Caco-2 (cell line): ENCODE data around the gene TCF23. TPM values are rescaled to one million over a fixed set of nuclear protein-coding genes. Genes with fewer than 3 reads are reported as not detected.

Experiments used
- BruUV-seq: library from RNA; stranded (reverse); fragments of 400-500 nt; replicated peaks from 2 replicates; lab custom pipeline; 2021; lab: Mats Ljungman, UMichigan
- CTCF ChIA-PET: fragments of 300-600 bp; sonication (Branson Sonifier 250); formaldehyde crosslinking; loops from one replicate; lab custom pipeline; 2022; ENCODE audit warnings: antibody characterized with exemption; lab: Charles Lee
- POLR2A ChIA-PET: fragments of 300-600 bp; sonication (Branson Sonifier 250); formaldehyde crosslinking; loops from one replicate; lab custom pipeline; 2022; ENCODE audit warnings: antibody characterized with exemption; lab: Charles Lee
- DNase-seq, 2 experiments: peaks; one replicate each; pipeline versions ENCODE4 v3.0.0 to v3.0.0-alpha.2; 2020 to 2022
- H3K27me3 ChIP-seq: replicated peaks from 2 replicates; pipeline ENCODE4 v1.6.0; 2011; ENCODE audit warnings: low read length; ENCODE audit not compliant: control insufficient read depth, insufficient read depth
- H3K36me3 ChIP-seq: 2 replicates; pipeline ENCODE4 v1.5.1; 2011; ENCODE audit warnings: low read length; ENCODE audit not compliant: control insufficient read depth, insufficient read depth
- H3K4me1 ChIP-seq: fragments of 250-450 bp; sonication (Bioruptor Pico); 2 replicates; pipeline ENCODE4 v1.5.1; 2020; ENCODE audit warnings: mild to moderate bottlenecking
- H3K4me3 ChIP-seq: 2 replicates; pipeline ENCODE4 v1.5.1; 2011; ENCODE audit warnings: low read depth, mild to moderate bottlenecking, control low read depth, low read length
- H3K9me3 ChIP-seq: fragments of 250-450 bp; sonication (Bioruptor Pico); 2 replicates; pipeline ENCODE4 v1.5.1; 2020; ENCODE audit warnings: mild to moderate bottlenecking, moderate library complexity
- H3K27ac Mint-ChIP-seq: one replicate; pipeline ENCODE4 v1.8.0; 2022; ENCODE audit warnings: mixed read lengths; ENCODE audit not compliant: unreplicated experiment
- H3K27me3 Mint-ChIP-seq: one replicate; pipeline ENCODE4 v1.8.0; 2022; ENCODE audit warnings: mixed read lengths; ENCODE audit not compliant: insufficient read depth, unreplicated experiment
- H3K36me3 Mint-ChIP-seq: one replicate; pipeline ENCODE4 v1.8.0; 2022; ENCODE audit warnings: mild to moderate bottlenecking, mixed read lengths; ENCODE audit not compliant: insufficient read depth, unreplicated experiment
- H3K4me1 Mint-ChIP-seq: one replicate; pipeline ENCODE4 v1.8.0; 2022; ENCODE audit warnings: low read depth, mixed read lengths; ENCODE audit not compliant: unreplicated experiment
- H3K4me3 Mint-ChIP-seq: one replicate; pipeline ENCODE4 v1.8.0; 2022; ENCODE audit warnings: mild to moderate bottlenecking, moderate library complexity, mixed read lengths; ENCODE audit not compliant: unreplicated experiment
- H3K9me3 Mint-ChIP-seq: one replicate; pipeline ENCODE4 v1.8.0; 2022; ENCODE audit warnings: mixed read lengths; ENCODE audit not compliant: unreplicated experiment
- intact Hi-C: fragments of 100-400 bp; cut with micrococcal nuclease; formaldehyde crosslinking; loops from one replicate; pipeline ENCODE4 v1.10.0; 2022; ENCODE audit not compliant: unreplicated experiment
- total RNA-seq: library from RNA; stranded (reverse); gene quantifications from 2 replicates; pipeline ENCODE4 v1.2.3, GENCODE V29; 2022
- TF ChIP-seq, protein P1 (sequence below), 2 experiments: fragments of 200-600 bp in 1 of 2; IDR thresholded peaks; 1 replicate in 1 of 2; 2 replicates in 1 of 2; pipeline versions ENCODE4 v1.5.1 to v1.8.0; 2011 to 2022; ENCODE audit warnings: antibody characterized with exemption in 1 of 2, control low read depth in 1 of 2, inconsistent platforms in 1 of 2, low read depth in 1 of 2, low read length in 1 of 2, mild to moderate bottlenecking in 1 of 2, moderate library complexity in 1 of 2; ENCODE audit not compliant: insufficient read depth in 1 of 2, severe bottlenecking in 1 of 2, unreplicated experiment in 1 of 2

The TCF23 gene
- total RNA-seq, 1 experiment from 2014 or later: not detected

DNA sequence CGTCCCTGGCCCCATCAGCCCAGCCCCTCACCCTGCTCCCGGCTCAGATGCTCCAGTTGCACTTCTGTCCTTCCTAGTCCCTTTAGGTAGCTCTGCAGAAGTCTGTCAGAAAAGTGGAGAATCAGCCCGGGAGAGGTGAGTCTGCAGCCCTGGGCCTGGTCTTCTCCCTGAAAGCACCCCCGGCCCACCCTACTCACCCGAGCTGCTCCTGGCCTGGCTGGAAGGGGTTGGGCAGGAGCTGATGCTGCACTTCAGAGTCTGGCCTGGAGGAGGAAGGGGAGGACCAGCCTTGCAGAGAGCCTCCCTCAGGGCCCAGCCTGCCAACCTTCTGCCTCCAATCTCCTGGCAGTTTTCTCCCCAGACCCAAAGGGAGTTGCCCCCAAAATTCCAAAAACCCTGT, 46.5 kb upstream of the TCF23 start:
- Mint-ChIP-seq H3K4me1 (no peaks in the 10 kb centered on the region), H3K9me3 (no peaks in the 10 kb centered on the region), H3K4me3 (no peak overlapping the region), H3K27ac (no peak overlapping the region), H3K36me3 (no peaks in the 10 kb centered on the region), H3K27me3 (no peaks in the 10 kb centered on the region)
- DNase-seq: no peak
- ChIA-PET POLR2A (no interaction called here), CTCF (interaction anchor here (1.8 kb wide), 1 partner anchor 89 kb away, joined by 7 read pairs; no protein-coding TSS in a partner anchor)
- H3K9me3 ChIP-seq: no peaks in the 10 kb centered on the region
- no peaks in the 10 kb centered on the region for H3K36me3 ChIP-seq
- no peaks in the 10 kb centered on the region for H3K4me1 ChIP-seq
- BruUV-seq: no TSS peak
- intact Hi-C loops: no loop called here
- H3K4me3 ChIP-seq: no peak overlapping the region
- TF ChIP-seq, protein P1, sequence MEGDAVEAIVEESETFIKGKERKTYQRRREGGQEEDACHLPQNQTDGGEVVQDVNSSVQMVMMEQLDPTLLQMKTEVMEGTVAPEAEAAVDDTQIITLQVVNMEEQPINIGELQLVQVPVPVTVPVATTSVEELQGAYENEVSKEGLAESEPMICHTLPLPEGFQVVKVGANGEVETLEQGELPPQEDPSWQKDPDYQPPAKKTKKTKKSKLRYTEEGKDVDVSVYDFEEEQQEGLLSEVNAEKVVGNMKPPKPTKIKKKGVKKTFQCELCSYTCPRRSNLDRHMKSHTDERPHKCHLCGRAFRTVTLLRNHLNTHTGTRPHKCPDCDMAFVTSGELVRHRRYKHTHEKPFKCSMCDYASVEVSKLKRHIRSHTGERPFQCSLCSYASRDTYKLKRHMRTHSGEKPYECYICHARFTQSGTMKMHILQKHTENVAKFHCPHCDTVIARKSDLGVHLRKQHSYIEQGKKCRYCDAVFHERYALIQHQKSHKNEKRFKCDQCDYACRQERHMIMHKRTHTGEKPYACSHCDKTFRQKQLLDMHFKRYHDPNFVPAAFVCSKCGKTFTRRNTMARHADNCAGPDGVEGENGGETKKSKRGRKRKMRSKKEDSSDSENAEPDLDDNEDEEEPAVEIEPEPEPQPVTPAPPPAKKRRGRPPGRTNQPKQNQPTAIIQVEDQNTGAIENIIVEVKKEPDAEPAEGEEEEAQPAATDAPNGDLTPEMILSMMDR (IDR thresholded peaks at IDR 0.05; ENCODE audit: insufficient read depth in 1 of 2, low read depth in 1 of 2, low read length in 1 of 2, severe bottlenecking in 1 of 2, unreplicated experiment in 1 of 2): no peak
- no peaks in the 10 kb centered on the region for H3K27me3 ChIP-seq

DNA sequence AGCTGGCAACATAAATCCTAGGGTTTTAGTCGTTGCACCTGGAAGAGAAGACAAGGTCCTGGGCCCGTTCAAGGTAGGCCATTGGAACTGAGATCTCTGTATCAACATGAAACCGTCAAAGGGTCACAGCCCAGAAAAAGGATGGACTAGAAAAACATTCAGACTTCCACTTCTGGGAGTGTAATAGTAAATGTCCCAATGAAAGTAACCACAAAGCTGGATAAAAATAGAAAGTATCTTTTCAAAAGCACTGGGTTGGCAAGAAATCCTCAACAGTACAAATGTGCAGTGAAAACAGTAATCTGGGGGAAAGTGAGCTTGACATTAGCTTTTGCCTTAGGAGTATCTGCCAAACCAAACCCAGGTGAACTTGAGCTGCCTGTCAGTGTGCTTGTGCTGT, 42.8 kb upstream of the TCF23 start:
- no peaks in the 10 kb centered on the region for H3K27me3 ChIP-seq
- H3K4me1 ChIP-seq: no peaks in the 10 kb centered on the region
- Mint-ChIP-seq H3K27ac (no peak overlapping the region), H3K9me3 (no peaks in the 10 kb centered on the region), H3K36me3 (no peaks in the 10 kb centered on the region), H3K4me3 (no peak overlapping the region), H3K27me3 (no peaks in the 10 kb centered on the region), H3K4me1 (no peaks in the 10 kb centered on the region)
- H3K9me3 ChIP-seq: no peaks in the 10 kb centered on the region
- no peaks in the 10 kb centered on the region for H3K36me3 ChIP-seq
- TF ChIP-seq, protein P1 (IDR thresholded peaks at IDR 0.05; ENCODE audit: insufficient read depth in 1 of 2, low read depth in 1 of 2, low read length in 1 of 2, severe bottlenecking in 1 of 2, unreplicated experiment in 1 of 2): no peak
- BruUV-seq: no TSS peak
- POLR2A ChIA-PET: no interaction called here
- intact Hi-C loops: no loop called here
- no peak for DNase-seq
- H3K4me3 ChIP-seq: no peak overlapping the region
- CTCF ChIA-PET: no interaction called here

DNA sequence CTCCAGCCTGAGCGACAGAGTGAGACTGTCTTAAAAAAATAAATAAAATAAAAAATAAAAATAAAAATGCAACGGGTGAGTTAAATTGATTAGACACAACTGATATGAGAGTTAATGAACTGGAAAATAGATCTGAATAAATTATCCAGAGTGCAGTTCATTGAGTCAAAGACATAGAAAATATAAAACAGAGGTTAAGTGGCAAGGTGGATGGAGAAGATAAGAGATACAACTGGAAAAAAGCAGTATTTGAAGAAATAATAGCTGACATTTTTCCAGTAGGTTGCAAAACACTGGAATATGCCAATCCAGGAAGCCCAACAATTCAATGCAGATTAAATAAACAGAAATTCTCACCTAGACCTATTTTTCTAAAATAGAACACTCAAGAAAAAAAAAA, 40.6 kb upstream of the TCF23 start:
- Histone ChIP-seq H3K27me3 (no peaks in the 10 kb centered on the region), H3K9me3 (no peaks in the 10 kb centered on the region), H3K4me3 (no peak overlapping the region), H3K4me1 (no peaks in the 10 kb centered on the region), H3K36me3 (no peaks in the 10 kb centered on the region)
- TF ChIP-seq, protein P1 (IDR thresholded peaks at IDR 0.05; ENCODE audit: insufficient read depth in 1 of 2, low read depth in 1 of 2, low read length in 1 of 2, severe bottlenecking in 1 of 2, unreplicated experiment in 1 of 2): no peak
- ChIA-PET CTCF (no interaction called here), POLR2A (no interaction called here)
- no TSS peak for BruUV-seq
- H3K27ac Mint-ChIP-seq: no peak overlapping the region
- no peaks in the 10 kb centered on the region for H3K36me3 Mint-ChIP-seq
- no peak for DNase-seq
- no peaks in the 10 kb centered on the region for H3K4me1 Mint-ChIP-seq
- H3K4me3 Mint-ChIP-seq: no peak overlapping the region
- intact Hi-C loops: no loop called here
- no peaks in the 10 kb centered on the region for H3K27me3 Mint-ChIP-seq
- H3K9me3 Mint-ChIP-seq: no peaks in the 10 kb centered on the region
